Measurements from ENCODE around the gene PEX7.
A peak's percentile ranks its signal among the peaks of the same experiment; 100 is the strongest.

Gene PEX7

GRCh38 chr6:136914947-136915346 lies 92.6 kb downstream of the PEX7 start:
- H3K36me3 ChIP-seq: peaks cover 0 to 42% (median 8%) of the 10 kb centered on the region in 11 experiments; a peak in 10 of 22 replicates
- H3K27ac ChIP-seq: no peak overlapping the region
- no peak for TF ChIP-seq Cebpa-rat (IDR thresholded peaks at IDR 0.05)
- peaks cover 0 to 5% (median 2%) of the 10 kb centered on the region in 10 experiments; a peak in 16 of 20 replicates for H3K4me1 ChIP-seq
- no peak overlapping the region for H3K9ac ChIP-seq
- no peak overlapping the region for H3K4me2 ChIP-seq
- H3K9me3 ChIP-seq (replicated peaks in 1 of 11): peaks cover 0 to 5% (median 0%) of the 10 kb centered on the region in 11 experiments; a peak in 1 of 22 replicates
- H3K4me3 ChIP-seq: no peak overlapping the region
- H4K20me1 ChIP-seq: no peaks in the 10 kb centered on the region; a peak in 1 of 22 replicates
- peaks cover 13 to 19% (median 15%) of the 10 kb centered on the region in 11 experiments for H3K27me3 ChIP-seq

GRCh38 chr6:136918706-136919105 lies 96.3 kb downstream of the PEX7 start:
- H3K4me2 ChIP-seq: no peak overlapping the region
- H3K36me3 ChIP-seq: peaks cover 0 to 25% (median 4%) of the 10 kb centered on the region in 11 experiments; a peak in 6 of 22 replicates
- H3K4me3 ChIP-seq: no peak overlapping the region
- no peak overlapping the region for H3K9ac ChIP-seq
- H3K4me1 ChIP-seq: peaks cover 24 to 31% (median 28%) of the 10 kb centered on the region in 10 experiments
- H3K27me3 ChIP-seq: peaks cover 50 to 57% (median 52%) of the 10 kb centered on the region in 11 experiments
- H3K27ac ChIP-seq: no peak overlapping the region
- TF ChIP-seq Cebpa-rat (IDR thresholded peaks at IDR 0.05): no peak
- peaks cover 0 to 28% (median 18%) of the 10 kb centered on the region in 11 experiments; a peak in 13 of 22 replicates for H4K20me1 ChIP-seq
- peaks cover 27 to 35% (median 30%) of the 10 kb centered on the region in 11 experiments; a peak in 21 of 22 replicates for H3K9me3 ChIP-seq (replicated peaks in 1 of 11)

GRCh38 chr6:136920216-136920615 lies 97.8 kb downstream of the PEX7 start:
- no peak overlapping the region for H3K9ac ChIP-seq
- H3K4me2 ChIP-seq: peak overlapping the region; percentile 78 to 97 (median 90); a peak in 21 of 22 replicates
- peaks cover 0 to 12% (median 4%) of the 10 kb centered on the region in 11 experiments; a peak in 3 of 22 replicates for H3K36me3 ChIP-seq
- no peak for TF ChIP-seq Cebpa-rat (IDR thresholded peaks at IDR 0.05)
- H3K27me3 ChIP-seq: peaks cover 63 to 70% (median 65%) of the 10 kb centered on the region in 11 experiments
- H3K4me3 ChIP-seq: peak overlapping the region in 6 of 10 experiments; percentile 5 to 69 (median 60); a peak in 4 of 20 replicates
- peaks cover 28 to 40% (median 31%) of the 10 kb centered on the region in 11 experiments; a peak in 21 of 22 replicates for H3K9me3 ChIP-seq (replicated peaks in 1 of 11)
- peaks cover 0 to 29% (median 18%) of the 10 kb centered on the region in 11 experiments; a peak in 13 of 22 replicates for H4K20me1 ChIP-seq
- peaks cover 24 to 31% (median 28%) of the 10 kb centered on the region in 10 experiments for H3K4me1 ChIP-seq
- no peak overlapping the region for H3K27ac ChIP-seq

- Histone ChIP-seq H3K36me3 (peaks cover 0 to 8% (median under 1%) of the 10 kb centered on the region in 11 experiments; a peak in 3 of 22 replicates), H3K4me1 (peaks cover 24 to 31% (median 28%) of the 10 kb centered on the region in 10 experiments), H3K4me2 (peak overlapping the region; percentile 78 to 97 (median 90)), H3K27me3 (peaks cover 65 to 76% (median 69%) of the 10 kb centered on the region in 11 experiments), H3K9me3 (replicated peaks in 1 of 11) (peaks cover 28 to 40% (median 31%) of the 10 kb centered on the region in 11 experiments; a peak in 21 of 22 replicates), H3K9ac (no peak overlapping the region; a peak in 1 of 22 replicates), H4K20me1 (peaks cover 0 to 29% (median 18%) of the 10 kb centered on the region in 11 experiments; a peak in 13 of 22 replicates), H3K27ac (no peak overlapping the region), H3K4me3 (peak overlapping the region; percentile 46 to 69 (median 60))
- TF ChIP-seq Cebpa-rat (IDR thresholded peaks at IDR 0.05): no peak
Measured at GRCh38 chr6:136920671-136921380, 98.4 kb downstream of the PEX7 start.

- Histone ChIP-seq H3K27ac (no peak overlapping the region), H4K20me1 (peaks cover 0 to 29% (median 18%) of the 10 kb centered on the region in 11 experiments; a peak in 13 of 22 replicates), H3K4me1 (peaks cover 24 to 31% (median 28%) of the 10 kb centered on the region in 10 experiments), H3K4me3 (peak overlapping the region; percentile 46 to 69 (median 60)), H3K9me3 (replicated peaks in 1 of 11) (peaks cover 28 to 40% (median 31%) of the 10 kb centered on the region in 11 experiments; a peak in 21 of 22 replicates), H3K36me3 (peaks cover 0 to 6% (median 0%) of the 10 kb centered on the region in 11 experiments; a peak in 1 of 22 replicates), H3K9ac (peak overlapping the region in 4 of 11 experiments; percentile 3 to 36 (median 14); a peak in 2 of 22 replicates), H3K4me2 (peak overlapping the region; percentile 78 to 97 (median 90)), H3K27me3 (peaks cover 65 to 80% (median 75%) of the 10 kb centered on the region in 11 experiments)
- TF ChIP-seq Cebpa-rat (IDR thresholded peaks at IDR 0.05): no peak
Measured at GRCh38 chr6:136921381-136921935, 99.1 kb downstream of the PEX7 start.

GRCh38 chr6:136921936-136922684 lies 99.7 kb downstream of the PEX7 start, which contains the start of gene SLC35D3:
SLC35D3 (plus strand) TSS chr6:136922301; CDS start chr6:136922429, 128 bp downstream.
- peaks cover 65 to 80% (median 76%) of the 10 kb centered on the region in 11 experiments for H3K27me3 ChIP-seq
- H3K36me3 ChIP-seq: no peaks in the 10 kb centered on the region
- H3K9ac ChIP-seq: peak within 1 kb of the TSS in 4 of 11 experiments; percentile 3 to 36 (median 14); a peak in 2 of 22 replicates
- peaks cover 24 to 31% (median 28%) of the 10 kb centered on the region in 10 experiments for H3K4me1 ChIP-seq
- TF ChIP-seq Cebpa-rat (IDR thresholded peaks at IDR 0.05): no peak
- H4K20me1 ChIP-seq: peaks cover 0 to 29% (median 18%) of the 10 kb centered on the region in 11 experiments; a peak in 13 of 22 replicates
- no peak within 1 kb of the TSS for H3K27ac ChIP-seq
- peak within 1 kb of the TSS; percentile 46 to 69 (median 60) for H3K4me3 ChIP-seq
- peaks cover 28 to 40% (median 31%) of the 10 kb centered on the region in 11 experiments; a peak in 21 of 22 replicates for H3K9me3 ChIP-seq (replicated peaks in 1 of 11)
- peak within 1 kb of the TSS; percentile 78 to 97 (median 90) for H3K4me2 ChIP-seq

GRCh38 chr6:136922685-136923006 lies 100.3 kb downstream of the PEX7 start:
- peaks cover 0 to 29% (median 18%) of the 10 kb centered on the region in 11 experiments; a peak in 13 of 22 replicates for H4K20me1 ChIP-seq
- peaks cover 65 to 80% (median 76%) of the 10 kb centered on the region in 11 experiments for H3K27me3 ChIP-seq
- H3K36me3 ChIP-seq: no peaks in the 10 kb centered on the region
- TF ChIP-seq Cebpa-rat (IDR thresholded peaks at IDR 0.05): no peak
- H3K9ac ChIP-seq: no peak overlapping the region
- H3K27ac ChIP-seq: no peak overlapping the region
- H3K4me3 ChIP-seq: peak overlapping the region; percentile 46 to 69 (median 60); a peak in 16 of 20 replicates
- peak overlapping the region; percentile 78 to 97 (median 90) for H3K4me2 ChIP-seq
- H3K9me3 ChIP-seq (replicated peaks in 1 of 11): peaks cover 28 to 40% (median 31%) of the 10 kb centered on the region in 11 experiments; a peak in 21 of 22 replicates
- H3K4me1 ChIP-seq: peaks cover 24 to 31% (median 28%) of the 10 kb centered on the region in 10 experiments
